IMR-90 (cell line): Measurements from ENCODE around the gene EEF1AKMT2. TPM values are rescaled to one million over a fixed set of nuclear protein-coding genes. Genes with fewer than 3 reads are reported as not detected.

Experiments used
- ATAC-seq: fragments of 200-7000 bp; cut with Tn5 transposase; 2 replicates; pipeline ENCODE4 v1.9.1; 2020; ENCODE audit warnings: low read depth, mild to moderate bottlenecking, moderate library complexity
- BruUV-seq: library from RNA; stranded (reverse); fragments of 400-500 nt; replicated peaks from 2 replicates; lab custom pipeline; 2021; lab: Mats Ljungman, UMichigan
- CTCF ChIA-PET: fragments of 300-600 bp; formaldehyde crosslinking; extraction: SDS; loops from one replicate; lab custom pipeline; 2021; ENCODE audit warnings: antibody characterized with exemption; lab: Yijun Ruan, JAX
- POLR2A ChIA-PET: fragments of 300-600 bp; sonication (Branson Sonifier 250); formaldehyde crosslinking; loops from one replicate; lab custom pipeline; 2022; ENCODE audit warnings: antibody characterized with exemption; ENCODE audit not compliant: unreplicated experiment; lab: Charles Lee
- DNase-seq: peaks from one replicate; pipeline ENCODE4 v3.0.0; 2013
- H2AFZ ChIP-seq: replicated peaks from 2 replicates; pipeline ENCODE3; 2013; ENCODE audit warnings: low read length, mild to moderate bottlenecking; ENCODE audit not compliant: poor library complexity
- H2AK5ac ChIP-seq: 2 replicates; pipeline ENCODE4 v1.6.1; 2013; ENCODE audit warnings: low read depth, low read length, inconsistent platforms
- H2AK9ac ChIP-seq: replicated peaks from 2 replicates; pipeline ENCODE3; 2013; ENCODE audit warnings: mild to moderate bottlenecking, low read depth, low read length, moderate library complexity; ENCODE audit not compliant: poor library complexity
- H2BK120ac ChIP-seq: 2 replicates; pipeline ENCODE4 v1.6.1; 2013; ENCODE audit warnings: low read depth, low read length, inconsistent platforms
- H2BK15ac ChIP-seq: 3 replicates; pipeline ENCODE4 v1.6.1; 2013; ENCODE audit warnings: low read depth, low read length, inconsistent platforms
- H2BK20ac ChIP-seq: 2 replicates; pipeline ENCODE4 v1.6.1; 2013; ENCODE audit warnings: low read depth, mild to moderate bottlenecking, inconsistent platforms, low read length, moderate library complexity
- H2BK5ac ChIP-seq: 2 replicates; pipeline ENCODE4 v1.6.1; 2013; ENCODE audit warnings: mild to moderate bottlenecking, low read depth, low read length, inconsistent platforms; ENCODE audit not compliant: poor library complexity, severe bottlenecking
- H3K14ac ChIP-seq: replicated peaks from 2 replicates; pipeline ENCODE4 v1.6.1; 2013; ENCODE audit warnings: low read depth, low read length, inconsistent platforms
- H3K18ac ChIP-seq: 2 replicates; pipeline ENCODE4 v1.6.1; 2013; ENCODE audit warnings: low read depth, low read length, control low read depth
- H3K23ac ChIP-seq: 2 replicates; pipeline ENCODE4 v1.6.1; 2013; ENCODE audit warnings: low read depth, low read length, inconsistent platforms
- H3K27ac ChIP-seq: 2 replicates; pipeline ENCODE4 v1.5.1; 2013; ENCODE audit warnings: mild to moderate bottlenecking, control low read depth, low read length; ENCODE audit not compliant: insufficient read depth
- H3K27me3 ChIP-seq: 2 replicates; pipeline ENCODE4 v1.6.1; 2013; ENCODE audit warnings: low read length; ENCODE audit not compliant: control insufficient read depth, insufficient read depth
- H3K36me3 ChIP-seq: 2 replicates; pipeline ENCODE4 v1.6.1; 2013; ENCODE audit warnings: low read length, mixed read lengths; ENCODE audit not compliant: control insufficient read depth, insufficient read depth
- H3K4ac ChIP-seq: 2 replicates; pipeline ENCODE4 v1.6.1; 2013; ENCODE audit warnings: low read depth, low read length, inconsistent platforms
- H3K4me1 ChIP-seq: 2 replicates; pipeline ENCODE4 v1.6.1; 2013; ENCODE audit warnings: low read length, mixed read lengths; ENCODE audit not compliant: control insufficient read depth, insufficient read depth
- H3K4me2 ChIP-seq: 2 replicates; pipeline ENCODE4 v1.6.1; 2013; ENCODE audit warnings: low read depth, mild to moderate bottlenecking, control low read depth, low read length, moderate library complexity
- H3K4me3 ChIP-seq: 2 replicates; pipeline ENCODE4 v1.5.1; 2013; ENCODE audit warnings: low read depth, mild to moderate bottlenecking, control low read depth, low read length, moderate library complexity; ENCODE audit not compliant: insufficient read depth
- H3K56ac ChIP-seq: 2 replicates; pipeline ENCODE4 v1.6.1; 2013; ENCODE audit warnings: low read length, inconsistent platforms; ENCODE audit not compliant: insufficient read depth; ENCODE audit errors: extremely low read depth
- H3K79me1 ChIP-seq, 2 experiments: 2 replicates each; pipeline ENCODE4 v1.6.1; 2013; ENCODE audit warnings: low read length in 2 of 2, inconsistent platforms in 1 of 2, low read depth in 1 of 2
- H3K9ac ChIP-seq: 2 replicates; pipeline ENCODE4 v1.6.1; 2013; ENCODE audit warnings: low read depth, low read length, control low read depth
- H3K9me1 ChIP-seq: 2 replicates; pipeline ENCODE4 v1.6.1; 2013; ENCODE audit warnings: low read length, inconsistent platforms; ENCODE audit not compliant: insufficient read depth
- H3K9me3 ChIP-seq: 2 replicates; pipeline ENCODE4 v1.6.1; 2013; ENCODE audit warnings: low read length; ENCODE audit not compliant: control insufficient read depth, insufficient read depth
- H4K20me1 ChIP-seq: 2 replicates; pipeline ENCODE4 v1.6.1; 2013; ENCODE audit warnings: low read length, inconsistent platforms; ENCODE audit not compliant: insufficient read depth
- H4K5ac ChIP-seq: 2 replicates; pipeline ENCODE4 v1.6.1; 2013; ENCODE audit warnings: mild to moderate bottlenecking, low read depth, low read length, control low read depth
- H4K8ac ChIP-seq, 2 experiments: 2 replicates each; pipeline ENCODE4 v1.6.1; 2013; ENCODE audit warnings: low read depth in 2 of 2, low read length in 2 of 2, control low read depth in 1 of 2, inconsistent platforms in 1 of 2
- H4K91ac ChIP-seq: 2 replicates; pipeline ENCODE4 v1.6.1; 2013; ENCODE audit warnings: low read depth, low read length, inconsistent platforms; ENCODE audit not compliant: insufficient read depth
- BHLHE40 ChIP-seq: fragments of 150-350 bp; IDR thresholded peaks from 2 replicates; pipeline ENCODE4 v1.6.1; 2016; ENCODE audit warnings: mild to moderate bottlenecking, low read depth, low read length
- FOS ChIP-seq: fragments of 150-350 bp; IDR thresholded peaks from 2 replicates; pipeline ENCODE4 v1.6.1; 2016; ENCODE audit warnings: low read depth, low read length
- MAFK ChIP-seq: IDR thresholded peaks from 2 replicates; pipeline ENCODE4 v1.6.1; 2012; ENCODE audit warnings: low read depth, low read length, improper control_type of control experiment
- MAZ ChIP-seq: IDR thresholded peaks from 2 replicates; pipeline ENCODE4 v1.6.1; 2012; ENCODE audit warnings: low read depth, mild to moderate bottlenecking, low read length, improper control_type of control experiment, moderate library complexity, borderline replicate concordance
- MXI1 ChIP-seq: IDR thresholded peaks from 2 replicates; pipeline ENCODE4 v1.6.1; 2012; ENCODE audit warnings: low read depth, mild to moderate bottlenecking, low read length, moderate library complexity, borderline replicate concordance
- NFE2L2 ChIP-seq: fragments of 150-350 bp; IDR thresholded peaks from 2 replicates; pipeline ENCODE4 v1.6.1; 2016; ENCODE audit warnings: low read depth, mild to moderate bottlenecking, low read length
- POLR2A ChIP-seq: IDR thresholded peaks from 2 replicates; pipeline ENCODE4 v1.6.1; 2012; ENCODE audit warnings: mild to moderate bottlenecking, low read depth, low read length
- RAD21 ChIP-seq: IDR thresholded peaks from 2 replicates; pipeline ENCODE4 v1.6.1; 2012; ENCODE audit warnings: low read length, improper control_type of control experiment
- RFX5 ChIP-seq: IDR thresholded peaks from 2 replicates; pipeline ENCODE4 v1.8.0; 2012; ENCODE audit warnings: low read depth, mild to moderate bottlenecking, low read length, moderate library complexity
- SMC3 ChIP-seq: fragments of 150-350 bp; IDR thresholded peaks from 2 replicates; pipeline ENCODE4 v1.6.1; 2016; ENCODE audit warnings: low read depth, mild to moderate bottlenecking, antibody characterized with exemption, low read length, moderate library complexity
- USF2 ChIP-seq: fragments of 150-350 bp; IDR thresholded peaks from 2 replicates; pipeline ENCODE4 v1.6.1; 2017; ENCODE audit warnings: mild to moderate bottlenecking, antibody characterized with exemption, low read length, low read depth
- WGBS, 2 experiments: methylation state at CpG; one replicate each; pipeline versions ENCODE4 v1.1.5 to v1.1.7; 2013; ENCODE audit warnings: missing lambda C conversion rate in 2 of 2; ENCODE audit not compliant: insufficient read length in 1 of 2; ENCODE audit errors: extremely low coverage in 2 of 2; 5-methylcytosine and 5-hydroxymethylcytosine counted together
- dilution Hi-C: fragments of 300-500 bp; cut with HindIII; formaldehyde crosslinking; loops from one replicate; pipeline ENCODE4 v1.14.3; 2018; ENCODE audit warnings: low sequenced_read_pairs; ENCODE audit not compliant: unreplicated experiment
- in situ Hi-C: fragments of 300-500 bp; cut with MboI; formaldehyde crosslinking; loops from 3 replicates; pipeline ENCODE4 v1.14.3; 2019; ENCODE audit warnings: low sequenced_read_pairs, inconsistent platforms, mixed read lengths
- intact Hi-C: fragments of 100-400 bp; cut with micrococcal nuclease; formaldehyde crosslinking; loops from 2 replicates; pipeline ENCODE4 v1.10.0; 2022
- polyA plus RNA-seq, 3 experiments: library from polyadenylated mRNA; depleted of rRNA; stranded (reverse); fragments of >200 nt; gene quantifications; 2 replicates each; pipeline ENCODE4 v1.2.3, GENCODE V29; 2012; ENCODE audit warnings: low replicate concordance in 1 of 3
- total RNA-seq: library from RNA; depleted of rRNA; stranded (reverse); fragments of >200 nt; gene quantifications from 2 replicates; pipeline ENCODE4 v1.2.3, GENCODE V29; 2012

Gene EEF1AKMT2
- total and polyA plus RNA-seq, 2 of the 4 experiments (the other 2 are of a cell fraction): 9.7 to 12.7 TPM

GRCh38 chr10:124748953-124749645 is 42.6 kb downstream of the EEF1AKMT2 start:
- Histone ChIP-seq H2BK15ac (no peak overlapping the region), H2AK5ac (no peak overlapping the region), H2AK9ac (no peak overlapping the region), H3K79me1 (peaks cover 0 to 7% of the 10 kb centered on the region in 2 experiments; a peak in 1 of 4 replicates), H3K9me1 (no peaks in the 10 kb centered on the region), H2BK20ac (no peak overlapping the region), H2BK120ac (no peak overlapping the region), H3K4me1 (peaks cover 6% of the 10 kb centered on the region), H2BK5ac (no peak overlapping the region), H3K14ac (no peak overlapping the region), H3K4me3 (no peak overlapping the region), H3K9me3 (no peaks in the 10 kb centered on the region), H3K4me2 (no peak overlapping the region), H4K5ac (no peak overlapping the region), H3K23ac (no peak overlapping the region), H3K9ac (no peak overlapping the region), H3K56ac (no peak overlapping the region), H4K8ac (no peak overlapping the region), H3K36me3 (peaks cover 2% of the 10 kb centered on the region), H4K20me1 (no peaks in the 10 kb centered on the region), H3K18ac (no peak overlapping the region), H2AFZ (no peak overlapping the region), H4K91ac (no peak overlapping the region), H3K27ac (no peak overlapping the region), H3K27me3 (no peaks in the 10 kb centered on the region), H3K4ac (no peak overlapping the region)
- TF ChIP-seq POLR2A (no peak), NFE2L2 (no peak), RAD21 (no peak), MAFK (no peak), RFX5 (no peak), SMC3 (no peak), FOS (no peak), MAZ (no peak), BHLHE40 (no peak), USF2 (no peak), MXI1 (no peak)
- ChIA-PET POLR2A (no interaction called here), CTCF (interaction anchor here (0.5 to 0.6 kb wide), 2 partner anchors 32 to 208 kb away, joined by 3 read pairs; no protein-coding TSS in a partner anchor)
- no CpG with 5 or more reads among the region's 4 CpGs for WGBS, 2 experiments
- no peak for DNase-seq
- intact Hi-C loops (loop anchor here (5.0 kb wide), 1 partner anchor 168 kb away; no protein-coding TSS in a partner anchor), dilution Hi-C loops (no loop called here), in situ Hi-C loops (no loop called here)
- no peak for ATAC-seq
- BruUV-seq: no TSS peak
